ENCODE data around the gene LRRC10.

The LRRC10 gene

GRCh38 chr12:69566603-69567002 lies 44.1 kb downstream of the LRRC10 start:
- ATAC-seq, result peak; percentile 14

DNA sequence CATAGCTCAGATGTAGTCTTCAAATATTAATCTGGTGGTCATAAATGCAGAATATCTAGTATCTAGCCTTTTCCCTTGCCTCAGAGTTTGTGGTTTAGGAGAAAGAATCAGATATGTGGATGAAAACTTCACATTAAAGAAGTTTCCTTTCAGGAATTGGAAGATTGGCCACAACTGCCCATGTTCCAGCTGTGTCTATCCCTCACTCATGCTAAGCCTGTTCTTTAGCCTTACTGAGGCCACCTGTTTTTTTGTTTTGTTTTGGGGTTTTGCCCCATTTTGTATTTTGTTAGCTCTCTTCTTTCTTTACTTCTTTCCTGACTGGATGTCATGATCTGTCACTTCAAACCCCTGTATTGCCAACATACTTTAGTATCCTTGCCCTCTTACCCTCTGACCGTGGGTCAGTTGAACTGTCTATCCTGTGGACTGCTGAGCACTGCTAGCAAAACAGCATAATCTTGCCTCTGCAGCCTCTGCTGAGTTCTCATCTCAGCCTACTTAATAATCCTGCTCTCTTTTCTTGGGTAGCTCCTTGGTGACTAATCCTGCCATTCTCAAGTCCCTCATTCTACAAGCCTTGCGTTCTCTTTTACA lies 47.4 kb downstream of the LRRC10 start:
- no peak for ATAC-seq
- no peak for DNase-seq

More at GRCh38 chr12:69566603-69567002, 44.1 kb downstream of the LRRC10 start:
- no peak for DNase-seq

All from stimulated activated naive CD8-positive, alpha-beta T cell treated with anti-CD3 and anti-CD28 coated beads, Interleukin-15, Interleukin-2, amounts not matched to agents 100 U/mL and 50 U/mL, for 24 hours (primary cell).